ENCODE data around the gene ZNF438. TPM values are rescaled to one million over a fixed set of nuclear protein-coding genes. Genes with fewer than 3 reads are reported as not detected.

Gene ZNF438
- total RNA-seq, 4 donors from 2014 or later, result 6.1 to 14.1 (median 7.1) TPM

GRCh38 chr10:30974773-30975415 lies 56.8 kb downstream of the ZNF438 start:
- Histone ChIP-seq H3K27me3 (no peaks in the 10 kb centered on the region), H3K9me3 (no peaks in the 10 kb centered on the region), H3K36me3 (no peaks in the 10 kb centered on the region), H3K4me3 (no peak overlapping the region), H3K4me1 (peaks cover 7% of the 10 kb centered on the region), H3K27ac (peak overlapping the region; percentile 28)
- no peak for DNase-seq (ENCODE audit: low spot score in 2 of 2)
- TF ChIP-seq POLR2AphosphoS5 (IDR thresholded peaks at IDR 0.05), result no peak
- no peak for TF ChIP-seq POLR2A (IDR thresholded peaks at IDR 0.05)
- TF ChIP-seq CTCF (IDR thresholded peaks at IDR 0.05), result no peak
- no peak for TF ChIP-seq EP300 (IDR thresholded peaks at IDR 0.05)
- 100% methylated on average over 1 of the region's 1 CpG for WGBS

- Histone ChIP-seq H3K27me3 (no peaks in the 10 kb centered on the region), H3K4me1 (peaks cover 10% of the 10 kb centered on the region), H3K4me3 (no peak overlapping the region), H3K36me3 (no peaks in the 10 kb centered on the region), H3K9me3 (no peaks in the 10 kb centered on the region), H3K27ac (peak overlapping the region; percentile 28)
- WGBS, result 77% methylated on average over 5 of the region's 5 CpGs
- no peak for TF ChIP-seq CTCF (IDR thresholded peaks at IDR 0.05)
- TF ChIP-seq POLR2A (IDR thresholded peaks at IDR 0.05), result no peak
- no peak for TF ChIP-seq EP300 (IDR thresholded peaks at IDR 0.05)
- no peak for TF ChIP-seq POLR2AphosphoS5 (IDR thresholded peaks at IDR 0.05)
- no peak for DNase-seq (ENCODE audit: low spot score in 2 of 2)
These were observed 57.3 kb downstream of the ZNF438 start for GRCh38 chr10:30974355-30974754.

DNA sequence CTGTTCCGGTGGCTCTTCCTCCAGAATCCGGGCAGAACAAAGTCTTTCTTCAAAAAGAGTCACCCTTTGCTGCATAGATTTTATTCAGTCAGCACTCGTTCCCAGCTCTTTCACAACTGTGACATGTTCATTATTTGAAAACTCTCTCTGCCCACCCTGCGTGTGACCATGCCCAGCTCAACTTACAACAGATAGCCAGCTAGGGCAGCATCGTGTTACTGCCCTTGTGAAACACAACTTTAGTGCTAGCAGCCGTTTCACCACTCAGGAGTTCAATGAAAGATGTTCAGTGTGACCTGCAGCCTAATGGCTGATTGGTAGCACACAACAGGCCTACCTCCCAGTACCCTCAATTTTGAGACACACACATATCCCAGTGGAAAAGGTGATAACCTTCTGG lies 57.9 kb downstream of the ZNF438 start:
- Histone ChIP-seq H3K36me3 (no peaks in the 10 kb centered on the region), H3K27me3 (no peaks in the 10 kb centered on the region), H3K4me3 (no peak overlapping the region), H3K4me1 (peaks cover 10% of the 10 kb centered on the region), H3K9me3 (no peaks in the 10 kb centered on the region), H3K27ac (peak overlapping the region; percentile 28)
- no peak for DNase-seq (ENCODE audit: low spot score in 2 of 2)
- no peak for TF ChIP-seq CTCF (IDR thresholded peaks at IDR 0.05)
- no peak for TF ChIP-seq EP300 (IDR thresholded peaks at IDR 0.05)
- TF ChIP-seq POLR2A (IDR thresholded peaks at IDR 0.05), result no peak
- TF ChIP-seq POLR2AphosphoS5 (IDR thresholded peaks at IDR 0.05), result no peak
- 78% methylated on average over 6 of the region's 6 CpGs for WGBS

DNA sequence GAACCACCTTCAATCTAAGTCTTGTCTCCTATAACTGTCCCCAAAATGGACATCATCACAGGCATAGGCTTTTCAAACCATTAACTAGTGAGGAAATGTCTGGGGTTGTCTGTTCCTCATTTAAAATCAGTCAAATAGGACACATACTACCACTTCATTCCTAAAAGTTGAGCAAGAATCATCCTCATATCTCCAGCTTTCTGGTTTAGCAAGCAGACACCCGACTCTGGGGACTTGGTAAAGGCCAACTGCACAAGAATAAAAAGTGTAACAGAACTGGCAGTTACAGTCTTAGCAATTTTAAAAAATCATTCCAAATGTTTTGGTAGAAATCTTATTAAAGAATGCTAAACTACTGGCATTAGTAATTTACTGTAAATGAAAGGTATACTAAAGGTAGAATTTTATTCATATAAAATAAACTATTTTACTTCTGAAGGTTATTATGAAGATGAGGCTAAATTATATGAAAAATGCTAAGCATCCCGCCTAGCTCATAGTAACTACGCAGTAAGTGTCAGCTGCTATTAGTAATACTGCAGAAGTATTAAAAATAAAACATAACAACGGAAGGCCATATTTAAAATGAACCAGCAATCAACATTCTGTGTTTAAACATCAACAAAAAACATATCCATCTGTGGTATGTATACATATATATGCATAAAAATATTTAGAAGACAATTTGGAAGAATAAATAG lies 60.8 kb downstream of the ZNF438 start:
- H3K36me3 ChIP-seq, result no peaks in the 10 kb centered on the region
- 71% methylated on average over 4 of the region's 4 CpGs for WGBS
- H3K27me3 ChIP-seq, result no peaks in the 10 kb centered on the region
- H3K27ac ChIP-seq, result peak overlapping the region; percentile 46
- TF ChIP-seq CTCF (IDR thresholded peaks at IDR 0.05) (no peak), POLR2AphosphoS5 (IDR thresholded peaks at IDR 0.05) (peak in 2 of 3 donors; percentile 45 to 47), POLR2A (IDR thresholded peaks at IDR 0.05) (no peak)
- H3K4me1 ChIP-seq, result peaks cover 10% of the 10 kb centered on the region
- no peaks in the 10 kb centered on the region for H3K9me3 ChIP-seq
- no peak overlapping the region for H3K4me3 ChIP-seq
- no peak for DNase-seq (ENCODE audit: low spot score in 2 of 2)

DNA sequence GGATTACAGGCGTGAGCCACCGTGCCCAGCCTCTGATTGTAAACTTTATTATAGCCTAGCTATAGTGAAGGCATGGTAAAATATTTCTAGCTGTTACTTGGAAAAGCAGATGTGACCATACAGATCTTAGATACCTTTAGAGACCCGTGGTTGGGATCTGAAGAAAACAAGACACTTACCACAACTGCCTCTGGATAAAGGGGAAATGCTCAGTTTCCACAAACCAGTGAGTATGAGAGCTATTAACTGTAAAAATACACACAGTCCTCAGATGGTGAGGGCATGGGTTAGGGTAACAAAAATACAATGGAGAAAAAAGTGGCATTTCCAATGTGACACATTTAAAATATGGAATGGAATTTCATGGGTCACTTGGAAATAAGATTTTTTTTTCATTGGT lies 63.0 kb downstream of the ZNF438 start:
- H3K9me3 ChIP-seq, result no peaks in the 10 kb centered on the region
- H3K27me3 ChIP-seq, result no peaks in the 10 kb centered on the region
- H3K4me3 ChIP-seq, result no peak overlapping the region
- peaks cover 3% of the 10 kb centered on the region for H3K4me1 ChIP-seq
- H3K36me3 ChIP-seq, result no peaks in the 10 kb centered on the region
- WGBS, result 83% methylated on average over 3 of the region's 3 CpGs
- H3K27ac ChIP-seq, result no peak overlapping the region
- TF ChIP-seq POLR2AphosphoS5 (IDR thresholded peaks at IDR 0.05), result no peak
- TF ChIP-seq EP300 (IDR thresholded peaks at IDR 0.05), result no peak
- DNase-seq (ENCODE audit: low spot score in 2 of 2), result no peak
